K562 (cell line): Measurements from ENCODE around the gene RFESD. TPM values are rescaled to one million over a fixed set of nuclear protein-coding genes. Genes with fewer than 3 reads are reported as not detected.

Experiments
- CBX8 ChIP-seq: fragments of 200-600 bp; sonication (generic); IDR thresholded peaks from 2 replicates; pipeline ENCODE4 v1.6.1; 2012; ENCODE audit warnings: borderline replicate concordance, mixed run types, low read depth, mild to moderate bottlenecking, moderate library complexity, mixed read lengths, low read length, control low read depth, inconsistent platforms; ENCODE audit not compliant: poor library complexity, severe bottlenecking; ENCODE audit errors: extremely low read depth
- E2F8 ChIP-seq: fragments of 450-650 bp; IDR thresholded peaks from 2 replicates; pipeline ENCODE4 v1.7.1; 2018; ENCODE audit warnings: mild to moderate bottlenecking, low read depth; ENCODE audit not compliant: partially characterized antibody
- GABPB2 ChIP-seq: fragments of 250-450 bp; sonication (Bioruptor Pico); conservative IDR thresholded peaks from 2 replicates; pipeline ENCODE4 v1.5.1; 2021; ENCODE audit warnings: mild to moderate bottlenecking
- HDAC1 ChIP-seq, 2 experiments: fragments of 450-650 bp; IDR thresholded peaks; 2 replicates each; pipeline ENCODE4 v1.6.1; 2016 to 2017; ENCODE audit warnings: inconsistent platforms in 1 of 2, mild to moderate bottlenecking in 1 of 2, moderate library complexity in 1 of 2
- MGA ChIP-seq: fragments of 450-650 bp; IDR thresholded peaks from 2 replicates; pipeline ENCODE4 v1.6.1; 2016; ENCODE audit warnings: mild to moderate bottlenecking, moderate library complexity
- RFX1 ChIP-seq: fragments of 450-650 bp; IDR thresholded peaks from 2 replicates; pipeline ENCODE4 v1.6.1; 2016; ENCODE audit warnings: mild to moderate bottlenecking, moderate library complexity
- TFE3 ChIP-seq: fragments of 450-650 bp; formaldehyde crosslinking; IDR thresholded peaks from 2 replicates; pipeline ENCODE4 v1.4.0; 2020; ENCODE audit warnings: mild to moderate bottlenecking, mixed read lengths
- ZBTB26 ChIP-seq: fragments of 450-650 bp; formaldehyde crosslinking; IDR thresholded peaks from 2 replicates; pipeline ENCODE4 v1.4.0; 2022; ENCODE audit warnings: missing genetic modification characterization
- polyA plus RNA-seq, 8 experiments: library from polyadenylated mRNA; depleted of rRNA in 4 of 8; stranded (reverse) in 5 of 8; unstranded in 3 of 8; fragments of >200 nt; fragmentation: Nextera tagmentation in 2 of 8; fragmentation: Illumina TruSeq in 1 of 8; extraction: Ambion mirVana in 2 of 8; extraction: Trizol in 1 of 8; gene quantifications; 2 replicates each; pipeline versions ENCODE4 v1.2.1 to v1.2.3, GENCODE V29; 2011 to 2014; ENCODE audit warnings: inconsistent platforms in 1 of 8, missing spikeins in 1 of 8
- total RNA-seq, 7 experiments: library from RNA; depleted of rRNA in 6 of 7; stranded (reverse); fragments of >200 nt in 6 of 7; fragmentation: Illumina TruSeq in 2 of 7; extraction: Trizol in 2 of 7; gene quantifications; 2 replicates each; pipeline versions ENCODE4 v1.2.1 to v1.2.3, GENCODE V29; 2011 to 2021; ENCODE audit warnings: low replicate concordance in 1 of 7

The RFESD gene
- total and polyA plus RNA-seq, 9 of the 15 experiments (the other 6 are each of a cell fraction or from before 2014, with no cell fraction given) = 62.3 to 600 (median 140) TPM

- TF ChIP-seq MGA (0 out of 2 replicates have a peak, but pooled peaks have one; percentile 8), TFE3 (peak; percentile 81), CBX8 (no peak), E2F8 (peak; percentile 52), RFX1 (no peak), GABPB2 (CRISPR knock-in tag) (no peak), HDAC1 (IDR thresholded peaks at IDR 0.05) (peak in 1 of 2 experiments; percentile 47; a peak in 1 of 4 replicates), ZBTB26 (CRISPR knock-in tag) (no peak)
Observed at GRCh38 chr5:95644351-95645042, 2.1 kb upstream of the RFESD start (continued).
